Right lobe of liver (tissue), 6 donors: ENCODE results near the gene PIAS4. TPM values are rescaled to one million over a fixed set of nuclear protein-coding genes. Genes with fewer than 3 reads are reported as not detected.
A peak's percentile ranks its signal among the peaks of the same experiment; 100 is the strongest.

Experiments used
- ATAC-seq, 4 donors: fragments of 200-7000 bp; cut with Tn5 transposase; one replicate each; pipeline ENCODE4 v1.9.1; 2020; ENCODE audit warnings: mild to moderate bottlenecking in 4 of 4, moderate library complexity in 4 of 4
- DNase-seq, 3 donors: peaks; one replicate each; pipeline ENCODE4 v3.0.0-alpha.2; 2020
- H3K27ac ChIP-seq, 3 donors: fragments of 200-600 bp; one replicate each; pipeline ENCODE4 v1.8.0; 2022
- H3K27me3 ChIP-seq, 2 donors: fragments of 200-600 bp; one replicate each; pipeline ENCODE4 v1.8.0; 2022
- H3K36me3 ChIP-seq, 4 donors: fragments of 200-600 bp; sonication (generic) in 1 of 4; one replicate each; pipeline versions ENCODE4 v1.5.1 to v1.8.0; 2017 to 2022; ENCODE audit warnings: control low read depth in 1 of 4
- H3K4me1 ChIP-seq, 4 donors: fragments of 200-600 bp; sonication (generic) in 1 of 4; one replicate each; pipeline versions ENCODE4 v1.5.1 to v1.8.0; 2017 to 2022; ENCODE audit warnings: control low read depth in 1 of 4
- H3K4me3 ChIP-seq, 3 donors: fragments of 200-600 bp; one replicate each; pipeline ENCODE4 v1.8.0; 2022
- H3K9me3 ChIP-seq, 4 donors: fragments of 200-600 bp; sonication (generic) in 1 of 4; one replicate each; pipeline versions ENCODE4 v1.5.1 to v1.8.0; 2017 to 2022; ENCODE audit warnings: control low read depth in 1 of 4
- POLR2A ChIP-seq: fragments of 450-650 bp; IDR thresholded peaks from one replicate; pipeline ENCODE4 v1.6.1; 2017; ENCODE audit warnings: antibody characterized with exemption, mild to moderate bottlenecking
- WGBS: methylation state at CpG from one replicate; pipeline ENCODE4 v1.1.6; 2018; ENCODE audit warnings: low coverage, low lambda C conversion rate; ENCODE audit not compliant: insufficient coverage; ENCODE audit errors: missing lambda C conversion rate; 5-methylcytosine and 5-hydroxymethylcytosine counted together
- intact Hi-C, 2 donors: fragments of 100-400 bp; cut with DNase I; formaldehyde crosslinking; loops; one replicate each; pipeline versions ENCODE4 v1.11.2 to v1.14.1; 2022
- total RNA-seq, 6 experiments: library from RNA; depleted of rRNA in 2 of 6; stranded (reverse); fragments of >200 nt in 2 of 6; fragmentation: NEBNext Ultra II Directional in 3 of 6; extraction: Animal tissue kit (Norgen Biotek cat#: 25700) in 3 of 6; gene quantifications; one replicate each; pipeline versions ENCODE4 v1.1.0 to v1.2.4, GENCODE V29; 2016 to 2023
- TF ChIP-seq, protein P1 (sequence below), 4 donors: fragments of 200-600 bp in 3 of 4; fragments of 450-650 bp in 1 of 4; IDR thresholded peaks; one replicate each; pipeline versions ENCODE4 v1.5.1 to v1.8.0; 2016 to 2022; ENCODE audit warnings: antibody characterized with exemption in 4 of 4, mild to moderate bottlenecking in 2 of 4
- donor health status: DM: no; HTN: yes; CAD: no.
- donor health status: DM: no; HTN: no; CAD: no.
- donor health status: DM: no; HTN: no; CAD: no.
- donor health status: DM: no; HTN: yes; CAD: no.
- donor health status: DM: no; HTN: yes; CAD: no.

The PIAS4 gene
- total RNA-seq, 6 experiments from 2014 or later = 9.9 to 20.0 (median 14.9) TPM

DNA sequence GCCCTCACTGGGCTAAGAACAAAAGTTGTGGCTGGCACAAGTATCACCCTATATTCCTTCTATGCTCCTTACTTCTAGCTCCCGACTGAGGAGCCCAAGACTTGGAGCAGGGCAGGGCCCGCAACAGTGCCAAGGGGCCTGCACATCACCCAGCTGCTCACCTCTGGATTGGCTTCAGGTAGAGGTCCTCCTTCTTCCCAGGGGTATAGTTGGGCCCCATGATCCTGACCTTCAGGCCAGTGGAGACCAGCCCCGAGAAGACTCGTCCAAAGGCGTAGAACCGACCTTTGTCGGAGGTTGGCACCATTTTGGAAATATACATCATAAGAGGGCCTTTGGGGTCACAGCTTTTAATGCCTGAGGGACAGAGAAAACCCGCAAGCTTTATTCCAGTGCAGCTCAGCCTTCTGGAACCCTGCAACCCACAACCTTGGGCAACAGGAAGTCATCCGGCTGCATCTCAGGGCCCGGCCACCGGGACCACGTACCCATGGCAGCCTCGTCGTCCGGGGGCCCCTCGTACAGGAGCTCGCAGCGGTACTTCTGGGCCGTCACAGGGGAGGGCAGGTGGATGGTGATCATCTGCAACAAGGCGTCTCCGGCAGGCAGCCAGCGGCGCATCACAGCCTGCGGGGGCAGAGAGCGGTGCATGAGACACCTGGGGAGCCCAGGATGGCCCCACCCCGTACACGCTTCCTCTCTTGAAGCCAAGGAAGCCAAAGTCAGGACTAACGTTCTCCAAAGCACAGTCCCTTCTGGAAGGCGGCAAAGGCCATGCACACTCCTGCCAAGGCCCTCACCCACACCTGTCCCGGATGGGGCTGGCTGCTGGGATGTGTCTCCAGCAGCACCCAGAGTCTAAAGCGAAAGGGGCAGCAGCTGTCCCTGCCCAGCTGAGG, 26.9 kb upstream of the PIAS4 start:
- DNase-seq = peak in 1 of 3 donors; percentile 56
- WGBS = no CpG with 5 or more reads among the region's 31 CpGs
- TF ChIP-seq POLR2A = peak; percentile 10
- TF ChIP-seq, protein P1, sequence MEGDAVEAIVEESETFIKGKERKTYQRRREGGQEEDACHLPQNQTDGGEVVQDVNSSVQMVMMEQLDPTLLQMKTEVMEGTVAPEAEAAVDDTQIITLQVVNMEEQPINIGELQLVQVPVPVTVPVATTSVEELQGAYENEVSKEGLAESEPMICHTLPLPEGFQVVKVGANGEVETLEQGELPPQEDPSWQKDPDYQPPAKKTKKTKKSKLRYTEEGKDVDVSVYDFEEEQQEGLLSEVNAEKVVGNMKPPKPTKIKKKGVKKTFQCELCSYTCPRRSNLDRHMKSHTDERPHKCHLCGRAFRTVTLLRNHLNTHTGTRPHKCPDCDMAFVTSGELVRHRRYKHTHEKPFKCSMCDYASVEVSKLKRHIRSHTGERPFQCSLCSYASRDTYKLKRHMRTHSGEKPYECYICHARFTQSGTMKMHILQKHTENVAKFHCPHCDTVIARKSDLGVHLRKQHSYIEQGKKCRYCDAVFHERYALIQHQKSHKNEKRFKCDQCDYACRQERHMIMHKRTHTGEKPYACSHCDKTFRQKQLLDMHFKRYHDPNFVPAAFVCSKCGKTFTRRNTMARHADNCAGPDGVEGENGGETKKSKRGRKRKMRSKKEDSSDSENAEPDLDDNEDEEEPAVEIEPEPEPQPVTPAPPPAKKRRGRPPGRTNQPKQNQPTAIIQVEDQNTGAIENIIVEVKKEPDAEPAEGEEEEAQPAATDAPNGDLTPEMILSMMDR (IDR thresholded peaks at IDR 0.05) = no peak
- intact Hi-C loops = no loop called here
- Histone ChIP-seq H3K27ac (no peak overlapping the region), H3K27me3 (no peaks in the 10 kb centered on the region), H3K9me3 (no peaks in the 10 kb centered on the region), H3K4me3 (no peak overlapping the region), H3K36me3 (peaks cover 69 to 85% (median 77%) of the 10 kb centered on the region in 4 donors), H3K4me1 (peaks cover 0 to 13% (median 6%) of the 10 kb centered on the region in 4 donors)
- no peak for ATAC-seq

DNA sequence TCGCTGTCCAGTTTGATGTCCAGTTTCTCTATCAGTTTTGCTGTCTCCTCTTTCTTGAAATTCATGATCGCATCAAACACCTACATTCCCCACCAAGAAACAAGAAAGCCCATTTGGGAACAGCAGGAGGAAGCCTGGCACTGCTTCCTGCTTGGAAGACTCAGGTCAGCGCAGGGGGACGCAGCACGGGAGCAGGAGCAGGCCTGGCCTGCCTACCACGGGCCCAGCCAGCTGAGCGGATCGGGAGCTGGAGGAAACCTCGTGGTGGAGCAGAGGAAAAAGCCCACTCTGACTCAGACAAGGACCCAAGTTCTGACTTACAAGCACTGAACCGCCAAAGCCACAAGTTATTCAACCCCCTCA, 26.2 kb upstream of the PIAS4 start:
- Histone ChIP-seq H3K4me3 (no peak overlapping the region), H3K9me3 (no peaks in the 10 kb centered on the region), H3K27ac (no peak overlapping the region), H3K27me3 (no peaks in the 10 kb centered on the region), H3K36me3 (peaks cover 66 to 77% (median 72%) of the 10 kb centered on the region in 4 donors), H3K4me1 (peaks cover 0 to 21% (median 10%) of the 10 kb centered on the region in 4 donors)
- DNase-seq (no peak), ATAC-seq (no peak)
- 72% methylated on average over 4 of the region's 10 CpGs for WGBS
- TF ChIP-seq, protein P1 (IDR thresholded peaks at IDR 0.05) = no peak
- no peak for TF ChIP-seq POLR2A
- intact Hi-C loops = no loop called here

DNA sequence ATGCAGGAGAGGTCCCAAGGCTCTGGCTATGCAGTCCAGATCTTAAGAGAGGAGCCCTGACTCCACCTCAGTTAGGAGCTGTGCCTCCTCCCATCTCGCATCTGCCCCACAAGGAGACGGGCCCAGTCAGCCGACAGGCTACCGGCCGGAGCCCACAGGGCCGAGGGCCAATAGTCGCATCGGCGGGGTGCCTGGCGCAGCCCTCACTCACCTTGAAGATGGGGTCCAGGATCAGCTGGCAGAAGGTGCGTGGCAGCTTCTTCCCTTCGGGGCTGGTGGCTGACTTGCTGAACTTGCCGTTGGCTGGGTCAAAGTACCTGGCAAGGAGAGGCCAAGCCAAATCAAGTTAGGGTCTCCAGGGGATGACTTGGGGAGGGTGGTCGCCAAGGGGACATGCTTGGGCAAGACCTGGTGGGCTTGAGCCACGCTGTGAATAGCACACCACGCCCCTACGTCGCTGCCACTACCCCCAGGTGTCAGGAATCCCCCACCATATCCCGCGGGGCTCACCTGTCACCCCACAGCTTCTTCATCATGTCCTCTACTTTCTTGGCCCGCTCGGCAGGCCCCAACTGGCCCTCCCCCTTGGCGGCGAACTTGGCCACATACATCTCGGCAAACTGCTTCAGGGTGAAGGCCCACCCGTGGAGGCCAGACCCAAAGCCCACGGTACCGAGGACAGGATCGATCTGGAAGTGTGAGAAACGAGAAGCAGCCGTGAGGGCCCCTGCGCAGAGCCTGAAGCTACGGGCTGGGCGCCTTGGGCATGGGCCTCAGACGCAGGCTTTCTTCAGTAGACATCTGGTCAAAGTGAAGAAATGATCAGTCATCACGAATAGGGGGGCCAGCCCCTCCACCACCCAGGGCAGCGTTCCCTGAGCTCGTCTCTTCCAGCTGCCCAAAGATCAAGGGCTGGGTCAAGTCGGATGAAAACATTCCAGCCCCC, 25.5 kb upstream of the PIAS4 start:
- 72% methylated on average over 8 of the region's 39 CpGs for WGBS

More for the DNA sequence above, 25.5 kb upstream of the PIAS4 start:
- intact Hi-C loops = no loop called here
- Histone ChIP-seq H3K36me3 (peaks cover 61 to 71% (median 65%) of the 10 kb centered on the region in 4 donors), H3K27me3 (no peaks in the 10 kb centered on the region), H3K27ac (no peak overlapping the region), H3K4me1 (peaks cover 0 to 27% (median 15%) of the 10 kb centered on the region in 4 donors), H3K4me3 (no peak overlapping the region), H3K9me3 (no peaks in the 10 kb centered on the region)
- TF ChIP-seq, protein P1 (IDR thresholded peaks at IDR 0.05) = no peak
- TF ChIP-seq POLR2A = no peak
- DNase-seq (peak in 1 of 3 donors; percentile 48), ATAC-seq (no peak)
